HG03175 (cell line): ENCODE results near the gene TEAD3.
"Not testable (repeated sequence)": the region's sequence is repeated elsewhere in the genome, so short reads cannot be mapped to it uniquely, and the experiment has no call there.

ENCODE experiments used
- ATAC-seq: cut with Tn5 transposase; IDR thresholded peaks from one replicate; pipeline ENCODE4 v1.9.1; 2021; ENCODE audit warnings: mild to moderate bottlenecking, moderate library complexity; ENCODE audit not compliant: unreplicated experiment

The TEAD3 gene

GRCh38 chr6:35496841-35497570, at the start of gene TEAD3:
Gene TEAD3, minus strand, starts transcription at chr6:35497079.
- ATAC-seq = no peak

DNA sequence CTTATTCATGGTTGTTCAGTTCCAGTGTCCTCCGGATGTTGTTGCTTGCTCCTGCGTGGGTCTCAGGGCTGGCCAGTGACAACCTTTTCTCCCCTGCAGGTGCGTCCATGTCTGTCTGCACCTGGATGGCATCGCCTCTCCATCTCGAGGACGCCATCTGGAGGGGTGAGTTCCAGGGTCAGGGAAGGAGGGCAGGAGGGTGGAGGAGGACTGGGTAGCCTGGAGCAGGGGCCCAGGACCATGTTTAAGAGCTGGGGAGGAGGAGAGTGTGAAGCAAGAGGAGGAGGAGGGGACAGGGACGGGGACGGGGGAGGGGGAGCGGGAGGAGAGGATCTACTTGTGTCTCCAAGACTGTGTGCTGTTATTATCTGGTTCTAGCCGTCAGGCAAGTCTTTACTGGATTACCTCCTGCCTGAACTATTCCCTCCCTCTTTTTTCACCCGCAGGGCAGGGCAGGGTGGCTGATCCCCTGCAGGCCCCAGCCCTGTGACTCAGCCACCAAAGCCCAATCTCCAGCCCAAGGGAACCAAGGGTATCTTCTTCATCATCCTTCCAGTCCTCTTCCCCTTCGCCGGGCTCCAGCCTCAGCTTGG, 48.0 kb upstream of the TEAD3 start:
- no peak for ATAC-seq

DNA sequence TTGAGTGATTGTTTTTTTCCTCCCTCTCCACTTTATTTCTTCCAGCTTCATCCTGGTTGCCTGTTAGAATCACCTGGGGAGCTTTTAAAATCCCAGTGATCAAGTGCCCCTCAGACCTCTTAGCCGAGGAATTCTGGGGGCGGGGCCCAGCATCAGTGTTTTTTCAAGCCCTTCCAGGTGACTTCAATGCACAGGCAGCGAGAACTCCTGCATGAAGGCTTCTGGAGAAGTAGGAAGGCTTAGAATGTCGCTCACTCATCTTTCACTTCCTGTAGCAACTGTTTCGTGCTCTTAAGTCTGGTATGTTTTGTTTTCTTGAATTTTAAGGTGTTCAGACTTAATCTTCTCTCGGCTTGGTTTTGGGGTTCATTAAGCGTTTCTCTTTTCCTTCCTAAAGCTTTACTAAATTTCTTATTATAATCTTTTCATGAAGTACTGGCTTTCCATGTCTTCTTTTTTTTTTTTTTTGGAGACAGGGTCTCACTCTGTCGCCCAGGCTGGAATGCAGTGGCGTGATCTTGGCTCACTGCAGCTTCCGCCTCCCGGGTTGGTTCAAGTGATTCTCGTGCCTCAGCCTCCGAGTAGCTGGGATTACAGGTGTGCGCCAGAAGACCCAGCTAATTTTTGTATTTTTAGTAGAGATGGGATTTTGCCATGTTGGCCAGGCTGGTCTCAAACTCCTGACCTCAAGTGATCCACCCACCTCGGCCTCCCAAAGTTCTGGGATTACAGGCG, 46.7 kb upstream of the TEAD3 start:
- ATAC-seq = no peak

DNA sequence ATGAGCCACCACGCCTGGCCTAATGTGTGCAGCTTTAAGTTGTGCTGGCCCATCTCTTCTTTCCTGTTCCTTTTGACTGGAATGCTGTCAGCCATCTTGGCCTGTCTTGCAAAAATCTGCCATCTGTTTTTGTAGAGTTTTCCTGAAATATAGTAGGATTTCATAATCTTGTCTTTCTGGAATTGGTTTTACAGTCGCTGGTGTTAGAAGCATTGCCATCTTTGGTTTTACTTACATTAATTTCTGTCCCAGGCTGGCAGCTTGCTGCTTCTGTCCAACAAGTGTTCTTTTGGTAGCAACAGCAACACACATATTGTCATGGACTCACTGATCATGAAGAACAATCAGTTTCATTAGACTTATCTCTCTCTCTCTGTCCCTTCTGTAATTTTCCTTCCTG, 45.0 kb upstream of the TEAD3 start:
- ATAC-seq = no peak

- ATAC-seq = no peak
Observed at GRCh38 chr6:35539223-35539622, 42.3 kb upstream of the TEAD3 start.

DNA sequence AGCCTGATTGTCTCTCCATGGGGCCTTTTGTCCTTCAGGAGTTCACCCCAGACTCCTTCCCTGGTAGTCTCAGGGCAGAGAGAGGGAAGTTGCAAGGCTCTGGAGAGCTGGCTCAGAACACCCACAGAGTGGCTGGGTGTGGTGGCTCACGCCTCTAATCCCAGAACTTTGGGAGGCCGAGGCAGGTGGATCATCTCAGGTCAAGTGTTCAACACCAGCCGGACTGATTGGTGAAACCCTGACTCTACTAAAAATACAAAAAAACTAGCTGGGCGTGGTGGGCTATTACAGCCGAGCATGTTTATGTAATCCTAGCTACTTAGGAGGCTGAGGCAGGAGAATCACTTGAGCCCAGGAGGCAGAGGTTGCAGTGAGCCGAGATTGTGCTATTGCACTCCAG, 39.0 kb upstream of the TEAD3 start:
- ATAC-seq = not testable (repeated sequence)

DNA sequence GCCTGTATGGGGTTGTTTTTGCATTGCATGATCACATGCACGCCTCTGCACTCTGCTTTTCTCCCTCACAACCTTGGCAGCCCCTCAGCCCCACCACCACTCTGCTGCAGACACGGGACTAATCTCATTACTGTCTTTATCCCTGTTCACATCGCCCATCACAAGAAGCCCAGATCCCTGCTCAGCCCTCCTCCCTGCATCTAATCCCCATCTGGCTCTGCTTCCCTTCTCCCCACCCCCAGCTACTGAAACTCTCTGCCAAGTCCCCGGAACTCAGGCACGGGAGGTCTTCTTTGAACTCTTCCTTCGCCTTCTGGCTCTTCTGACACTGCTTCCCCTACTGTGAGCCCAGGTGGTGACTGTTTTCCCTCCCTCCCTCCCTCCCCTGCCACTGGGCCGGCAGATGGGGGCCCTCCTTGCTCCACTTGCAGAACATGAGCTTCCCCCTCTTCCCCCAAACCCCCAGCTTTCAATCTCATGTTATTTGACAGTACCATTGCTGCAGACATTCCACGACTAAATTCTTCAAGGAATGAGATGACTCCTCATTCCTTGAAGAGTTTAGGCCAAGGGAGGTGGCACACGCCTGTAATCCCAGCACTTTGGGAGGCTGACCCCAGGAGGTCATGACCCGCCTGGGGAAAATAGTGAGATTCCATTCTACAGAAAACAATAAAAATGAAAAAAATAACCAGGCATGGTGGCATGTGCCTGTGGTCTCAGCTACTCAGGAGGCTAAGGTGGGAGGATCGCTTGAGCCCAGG, 37.7 kb upstream of the TEAD3 start:
- no peak for ATAC-seq

DNA sequence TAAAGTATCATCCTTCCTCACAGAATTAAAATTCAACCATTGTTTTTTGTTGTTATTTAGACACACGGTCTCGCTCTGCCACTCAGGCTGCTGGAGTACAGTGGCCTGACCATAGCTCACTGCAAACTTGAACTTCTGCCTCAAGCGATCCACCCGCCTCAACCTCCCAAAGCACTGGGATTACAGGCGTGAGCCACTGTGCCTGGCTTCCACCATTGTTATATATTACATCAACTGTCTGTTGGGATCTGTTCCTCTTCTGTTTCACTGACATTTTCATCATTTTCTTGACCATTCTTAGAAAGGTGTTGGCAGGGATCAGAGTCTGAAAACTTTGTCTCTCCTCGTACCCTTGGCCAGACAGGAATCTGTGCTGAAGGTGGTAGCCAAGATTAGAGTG, 37.1 kb upstream of the TEAD3 start:
- ATAC-seq = no peak

- ATAC-seq = no peak
Observed at GRCh38 chr6:35532126-35532525, 35.2 kb upstream of the TEAD3 start.

DNA sequence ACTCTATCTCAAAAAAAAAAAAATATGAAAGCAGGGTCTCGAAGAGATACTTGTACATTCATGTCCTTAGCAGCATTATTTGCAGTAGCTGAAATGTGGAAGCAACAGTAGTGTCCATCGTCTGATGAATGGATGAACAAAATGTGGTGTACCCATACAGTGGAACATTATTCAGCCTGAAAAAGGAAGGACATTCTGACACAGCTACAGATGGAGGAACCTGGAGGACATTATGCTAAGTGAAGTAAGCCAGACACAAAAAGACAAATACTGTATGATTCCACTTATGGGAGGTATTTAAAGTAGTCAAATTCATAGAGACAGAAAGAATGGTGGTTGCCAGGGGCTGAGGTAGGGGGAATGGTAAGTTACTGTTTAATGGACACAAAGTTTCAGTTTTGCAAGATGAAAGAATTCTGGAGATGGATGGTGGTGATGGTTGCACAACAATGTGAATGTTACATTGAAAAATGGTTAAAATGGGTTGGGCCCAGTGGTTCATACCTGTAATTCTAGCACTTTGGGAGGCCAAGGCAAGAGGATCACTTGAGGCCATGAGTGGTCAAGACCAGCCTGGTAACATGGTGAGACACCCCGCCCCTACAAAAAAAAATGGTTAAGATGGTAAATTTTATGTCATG, 27.6 kb upstream of the TEAD3 start:
- no peak for ATAC-seq

DNA sequence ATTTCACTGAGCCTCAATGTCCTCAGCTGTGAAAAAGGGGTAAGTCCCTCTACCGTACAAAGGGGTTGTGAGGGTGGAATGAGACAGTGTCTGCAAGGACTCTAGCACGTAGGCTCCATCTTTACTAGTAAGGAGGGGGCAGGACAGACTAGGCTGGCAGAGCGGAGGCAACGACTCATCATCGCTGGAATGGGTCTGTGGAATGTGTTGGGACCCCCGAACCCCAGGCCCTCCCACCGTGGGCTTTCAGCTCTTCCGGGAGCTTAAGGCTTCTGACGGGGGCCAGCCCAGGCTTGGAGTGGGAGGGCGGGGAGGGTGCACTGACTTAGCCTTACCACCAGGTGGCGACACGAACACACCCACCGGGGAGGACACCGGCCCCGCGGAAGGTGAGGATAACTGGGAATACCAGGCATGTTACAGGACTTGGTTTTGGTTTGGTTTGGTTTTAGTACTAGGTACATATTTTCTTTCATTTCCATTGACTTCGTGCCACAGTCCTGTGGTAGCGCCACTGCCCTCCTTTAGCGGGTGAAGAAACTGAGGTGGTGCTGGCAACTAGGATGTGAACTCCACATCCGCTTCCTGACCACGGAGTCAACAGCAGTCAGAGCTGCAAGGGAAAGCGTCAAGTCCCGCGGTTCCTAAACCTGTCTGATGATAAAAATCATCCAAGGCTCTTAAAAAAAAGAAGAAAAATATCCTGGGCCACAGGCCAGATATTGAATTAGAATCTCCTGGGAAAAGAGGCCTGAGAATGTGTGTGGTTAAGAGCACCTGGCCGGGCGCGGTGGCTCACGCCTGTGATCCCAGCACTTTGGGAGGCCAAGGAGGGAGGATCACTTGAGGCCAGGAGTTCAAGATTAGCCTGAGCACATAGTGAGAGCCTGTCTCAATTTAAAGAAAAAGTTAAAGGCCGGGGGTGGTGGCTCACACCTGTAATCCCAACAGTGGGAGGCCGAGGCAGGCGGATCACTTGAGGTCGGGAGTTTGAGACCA, 26.1 kb upstream of the TEAD3 start:
- no peak for ATAC-seq

- no peak for ATAC-seq
Observed at GRCh38 chr6:35522151-35522550, 25.3 kb upstream of the TEAD3 start.

DNA sequence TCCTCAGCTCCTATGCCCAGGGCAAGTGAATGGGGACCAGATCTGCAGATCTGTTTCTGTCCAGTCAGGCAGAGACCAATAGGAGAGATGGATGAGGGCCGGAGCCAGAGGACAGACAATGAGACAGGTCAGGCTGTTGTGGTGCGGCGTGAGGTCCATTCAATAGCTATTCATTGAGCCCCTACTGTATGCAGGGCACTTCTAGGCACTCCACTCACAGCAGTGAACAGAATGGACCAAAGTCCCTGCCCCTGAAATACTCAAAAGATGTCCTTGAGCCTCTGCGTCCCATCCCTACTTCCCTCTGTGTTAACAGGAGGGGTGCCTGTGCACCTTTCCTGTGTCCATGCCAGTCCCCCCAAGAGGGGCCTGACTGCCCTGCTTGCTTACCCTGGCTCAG, 24.4 kb upstream of the TEAD3 start:
- no peak for ATAC-seq

GRCh38 chr6:35519313-35520015, 22.6 kb upstream of the TEAD3 start:
- ATAC-seq = no peak

- ATAC-seq = no peak
Observed at GRCh38 chr6:35518566-35519312, 21.9 kb upstream of the TEAD3 start.

- not testable (repeated sequence) for ATAC-seq
Observed at GRCh38 chr6:35517978-35518377, 21.1 kb upstream of the TEAD3 start.

DNA sequence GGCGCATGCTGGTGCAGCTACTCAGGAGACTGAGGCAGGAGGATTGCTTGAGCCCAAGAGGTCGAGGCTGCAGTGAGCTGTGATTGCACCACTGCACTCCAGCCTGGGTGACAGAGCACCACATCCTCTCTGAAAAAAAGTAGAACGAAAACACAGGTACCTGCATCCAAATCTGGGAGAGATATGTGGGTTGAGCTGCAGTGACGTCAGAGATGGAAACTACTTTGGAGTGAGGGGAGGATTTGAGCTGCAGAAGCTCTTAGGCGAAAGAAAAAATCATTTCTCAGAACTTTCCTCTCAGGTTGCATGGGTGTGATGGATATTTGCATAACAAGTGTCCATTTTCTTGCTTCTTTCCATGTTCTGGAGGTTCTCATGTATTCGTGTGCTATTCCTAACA, 19.8 kb upstream of the TEAD3 start:
- ATAC-seq = no peak

- not testable (repeated sequence) for ATAC-seq
Observed at GRCh38 chr6:35515939-35516338, 19.1 kb upstream of the TEAD3 start.
